HEK293T (cell line): ENCODE measurements around the gene TBCK.

Experiments used
- BHLHE40 ChIP-seq: fragments of 450-650 bp; IDR thresholded peaks from 2 replicates; pipeline ENCODE4 v1.6.1; 2016; ENCODE audit warnings: mild to moderate bottlenecking, moderate library complexity, borderline replicate concordance
- CTBP1 ChIP-seq: fragments of 450-650 bp; IDR thresholded peaks from 2 replicates; pipeline ENCODE4 v1.6.1; 2016; ENCODE audit warnings: borderline replicate concordance
- FOXA1 ChIP-seq: fragments of 450-650 bp; IDR thresholded peaks from 2 replicates; pipeline ENCODE4 v1.6.1; 2016; ENCODE audit warnings: mild to moderate bottlenecking
- FOXM1 ChIP-seq: fragments of 450-650 bp; IDR thresholded peaks from 2 replicates; pipeline ENCODE4 v1.6.1; 2017; ENCODE audit warnings: mild to moderate bottlenecking, borderline replicate concordance
- NFRKB ChIP-seq: fragments of 450-650 bp; IDR thresholded peaks from 2 replicates; pipeline ENCODE4 v1.6.1; 2016; ENCODE audit warnings: mild to moderate bottlenecking, moderate library complexity
- PKNOX1 ChIP-seq: fragments of 450-650 bp; IDR thresholded peaks from 2 replicates; pipeline ENCODE4 v1.6.1; 2016
- SP1 ChIP-seq: fragments of 450-650 bp; IDR thresholded peaks from 2 replicates; pipeline ENCODE4 v1.6.1; 2017
- SUZ12 ChIP-seq: fragments of 450-650 bp; IDR thresholded peaks from 2 replicates; pipeline ENCODE4 v1.6.1; 2016; ENCODE audit warnings: mild to moderate bottlenecking
- TARDBP ChIP-seq: fragments of 450-650 bp; IDR thresholded peaks from 2 replicates; pipeline ENCODE4 v1.6.1; 2016

- peak; percentile 49; the same call in 1 of the 2 replicates for TF ChIP-seq NFRKB
- TF ChIP-seq FOXM1, result 0 out of 2 replicates have a peak, but pooled peaks have one; percentile 38
- TF ChIP-seq BHLHE40, result no peak
- TF ChIP-seq CTBP1, result no peak
- no peak for TF ChIP-seq SP1
- no peak for TF ChIP-seq FOXA1
- no peak for TF ChIP-seq TARDBP
- TF ChIP-seq SUZ12, result no peak
- TF ChIP-seq PKNOX1, result peak; percentile 85
Measured at GRCh38 chr4:106315968-106316772, at the start of gene TBCK, which contains the start of gene AIMP1.
